BLaER1 treated with 17β-estradiol and CSF1 and Interleukin-3, amounts not matched to agents 10 nM and 100 nM (cell line): ENCODE results near the gene EPC2.
"Not testable (repeated sequence)": the region's sequence is repeated elsewhere in the genome, so short reads cannot be mapped to it uniquely, and the experiment has no call there.

Source experiments
- H3K27ac ChIP-seq, 11 experiments: shearing (Covaris generic); formaldehyde crosslinking; 2 replicates each; pipeline ENCODE4 v1.8.1; 2022
- H3K27me3 ChIP-seq, 11 experiments: shearing (Covaris generic); formaldehyde crosslinking; 2 replicates each; pipeline ENCODE4 v1.8.1; 2022
- H3K36me3 ChIP-seq, 11 experiments: shearing (Covaris generic); formaldehyde crosslinking; 2 replicates each; pipeline ENCODE4 v1.8.1; 2022
- H3K4me1 ChIP-seq, 10 experiments: shearing (Covaris generic); formaldehyde crosslinking; 2 replicates each; pipeline ENCODE4 v1.8.1; 2022
- H3K4me2 ChIP-seq, 11 experiments: shearing (Covaris generic); formaldehyde crosslinking; 2 replicates each; pipeline ENCODE4 v1.8.1; 2022
- H3K4me3 ChIP-seq, 10 experiments: shearing (Covaris generic); formaldehyde crosslinking; 2 replicates each; pipeline ENCODE4 v1.8.1; 2022
- H3K9ac ChIP-seq, 11 experiments: shearing (Covaris generic); formaldehyde crosslinking; 2 replicates each; pipeline ENCODE4 v1.8.1; 2022
- H3K9me3 ChIP-seq, 11 experiments: shearing (Covaris generic); formaldehyde crosslinking; replicated peaks in 1 of 11; 2 replicates each; pipeline ENCODE4 v1.8.1; 2022
- H4K20me1 ChIP-seq, 11 experiments: shearing (Covaris generic); formaldehyde crosslinking; 2 replicates each; pipeline ENCODE4 v1.8.1; 2022
- Cebpa-rat ChIP-seq, 11 experiments: shearing (Covaris generic); IDR thresholded peaks; 2 replicates each; pipeline ENCODE4 v1.8.1; 2022

EPC2 gene

DNA sequence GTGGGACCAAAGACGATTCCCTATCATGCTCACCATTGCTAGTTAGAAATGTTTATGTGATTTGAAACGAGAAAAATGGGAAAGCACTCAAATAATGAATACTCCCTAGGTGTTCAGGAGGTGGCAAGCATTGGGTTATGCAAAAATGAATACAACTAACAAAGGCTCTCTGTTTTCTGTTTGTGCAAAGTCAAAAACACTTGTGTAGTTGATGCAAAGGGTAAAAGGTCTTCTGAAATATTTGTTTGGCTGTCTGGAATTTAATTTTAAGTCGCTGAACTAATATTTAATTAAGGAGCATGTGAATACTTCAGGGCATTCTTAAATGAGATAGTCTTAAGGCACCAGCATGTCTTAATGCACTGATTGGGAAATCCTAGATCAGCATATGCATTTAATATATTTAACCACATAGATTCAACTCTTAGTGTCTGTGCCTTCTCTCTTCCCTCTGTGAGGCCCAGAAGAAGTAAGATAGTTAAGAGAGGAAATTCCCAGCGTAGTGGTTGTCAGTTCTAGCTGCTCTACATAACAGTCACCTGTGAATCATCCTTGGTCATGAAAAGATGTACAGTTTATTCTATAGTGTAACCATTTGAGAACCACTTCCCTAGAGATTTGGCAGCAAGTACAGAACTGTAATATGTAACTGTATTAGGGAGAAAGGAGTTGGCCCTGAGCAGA is 111.9 kb downstream of the EPC2 start:
- H3K27ac ChIP-seq: no peak overlapping the region
- TF ChIP-seq Cebpa-rat (IDR thresholded peaks at IDR 0.05): no peak
- peaks cover 0 to 40% (median 7%) of the 10 kb centered on the region in 11 experiments; a peak in 7 of 22 replicates for H4K20me1 ChIP-seq
- no peak overlapping the region for H3K4me2 ChIP-seq
- no peaks in the 10 kb centered on the region for H3K27me3 ChIP-seq
- H3K9ac ChIP-seq: no peak overlapping the region
- no peaks in the 10 kb centered on the region for H3K9me3 ChIP-seq
- no peaks in the 10 kb centered on the region for H3K4me1 ChIP-seq
- no peak overlapping the region for H3K4me3 ChIP-seq
- peaks cover 29 to 83% (median 57%) of the 10 kb centered on the region in 11 experiments for H3K36me3 ChIP-seq

DNA sequence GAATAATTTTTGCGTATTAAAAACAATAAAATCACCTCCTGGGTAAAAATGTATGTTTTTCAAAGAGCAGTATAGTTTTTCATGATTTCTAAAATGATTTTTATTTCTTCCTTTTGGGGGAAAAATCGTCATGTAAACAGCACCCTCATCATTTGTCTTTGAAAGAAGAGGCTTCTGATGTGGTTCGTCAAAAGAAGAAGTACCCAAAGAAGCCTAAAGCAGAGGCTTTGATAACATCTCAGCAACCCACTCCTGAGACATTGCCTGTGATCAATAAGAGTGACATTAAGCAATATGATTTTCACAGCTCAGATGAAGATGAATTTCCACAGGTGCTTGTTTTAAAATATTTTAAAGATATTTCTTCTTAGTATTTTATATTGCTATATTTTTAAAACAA is 120.3 kb downstream of the EPC2 start:
- Histone ChIP-seq H3K36me3 (peaks cover 37 to 68% (median 44%) of the 10 kb centered on the region in 11 experiments), H3K27me3 (no peaks in the 10 kb centered on the region), H3K4me1 (peaks cover 0 to 21% (median 4%) of the 10 kb centered on the region in 10 experiments; a peak in 9 of 20 replicates), H3K9me3 (no peaks in the 10 kb centered on the region), H4K20me1 (peaks cover 0 to 41% (median 6%) of the 10 kb centered on the region in 11 experiments; a peak in 8 of 22 replicates), H3K4me3 (no peak overlapping the region), H3K4me2 (no peak overlapping the region), H3K9ac (no peak overlapping the region), H3K27ac (no peak overlapping the region)
- TF ChIP-seq Cebpa-rat (IDR thresholded peaks at IDR 0.05): no peak

DNA sequence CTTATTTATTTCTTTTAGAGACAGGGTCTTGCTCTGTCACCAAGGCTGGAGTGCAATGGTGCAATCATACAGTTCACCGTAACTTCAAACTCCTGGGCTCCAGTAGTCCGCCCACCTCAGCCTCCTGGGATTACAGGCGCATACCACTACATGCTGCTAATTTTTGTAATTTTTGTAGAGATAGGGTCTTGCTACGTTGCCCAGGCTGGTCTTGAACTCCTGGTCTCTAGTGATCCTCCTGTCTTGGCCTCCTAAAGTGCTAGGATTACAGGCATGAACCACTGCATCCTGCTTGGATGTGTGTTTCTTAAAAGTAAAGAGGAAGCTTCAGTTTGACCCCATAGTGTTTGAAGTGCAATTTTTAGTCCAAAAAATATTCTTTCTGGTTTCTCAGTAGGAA is 125.5 kb downstream of the EPC2 start:
- H3K4me3 ChIP-seq: no peak overlapping the region
- no peak for TF ChIP-seq Cebpa-rat (IDR thresholded peaks at IDR 0.05)

DNA sequence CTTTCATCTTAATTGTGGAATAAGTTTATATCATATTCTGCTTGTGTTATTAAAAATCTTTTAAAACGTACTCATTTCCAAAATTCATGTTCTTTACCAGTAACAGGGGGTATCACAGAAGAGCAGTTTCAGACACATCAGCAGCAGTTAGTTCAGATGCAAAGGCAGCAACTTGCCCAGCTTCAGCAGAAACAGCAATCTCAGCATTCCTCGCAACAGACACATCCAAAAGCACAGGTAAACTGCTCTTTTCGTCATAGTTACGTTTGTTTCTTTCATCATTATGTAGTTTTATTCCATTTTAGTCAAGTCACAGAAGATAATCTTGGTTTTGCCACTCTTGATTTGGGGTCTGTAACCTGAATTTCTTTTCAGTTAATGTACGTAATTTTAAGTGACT is 137.0 kb downstream of the EPC2 start:
- H3K9ac ChIP-seq: no peak overlapping the region
- H3K27ac ChIP-seq: no peak overlapping the region
- 0 out of 20 replicates have a peak, but pooled peaks cover 0 to 4% (median 0%) of the 10 kb centered on the region in 10 experiments for H3K4me1 ChIP-seq
- H3K4me2 ChIP-seq: no peak overlapping the region
- no peak for TF ChIP-seq Cebpa-rat (IDR thresholded peaks at IDR 0.05)
- H4K20me1 ChIP-seq: peaks cover 0 to 11% (median 0%) of the 10 kb centered on the region in 11 experiments; a peak in 4 of 22 replicates
- H3K4me3 ChIP-seq: no peak overlapping the region
- peaks cover 57 to 94% (median 78%) of the 10 kb centered on the region in 11 experiments for H3K36me3 ChIP-seq
- no peaks in the 10 kb centered on the region for H3K27me3 ChIP-seq
- no peaks in the 10 kb centered on the region for H3K9me3 ChIP-seq

More for the DNA sequence above, 125.5 kb downstream of the EPC2 start:
- Histone ChIP-seq H3K27me3 (no peaks in the 10 kb centered on the region), H3K4me2 (no peak overlapping the region), H3K9me3 (no peaks in the 10 kb centered on the region), H3K9ac (no peak overlapping the region), H3K4me1 (peaks cover 0 to 4% (median 0%) of the 10 kb centered on the region in 10 experiments; a peak in 3 of 20 replicates), H4K20me1 (peaks cover 0 to 6% (median 0%) of the 10 kb centered on the region in 11 experiments; a peak in 2 of 22 replicates), H3K36me3 (peaks cover 60 to 96% (median 71%) of the 10 kb centered on the region in 11 experiments), H3K27ac (no peak overlapping the region)

DNA sequence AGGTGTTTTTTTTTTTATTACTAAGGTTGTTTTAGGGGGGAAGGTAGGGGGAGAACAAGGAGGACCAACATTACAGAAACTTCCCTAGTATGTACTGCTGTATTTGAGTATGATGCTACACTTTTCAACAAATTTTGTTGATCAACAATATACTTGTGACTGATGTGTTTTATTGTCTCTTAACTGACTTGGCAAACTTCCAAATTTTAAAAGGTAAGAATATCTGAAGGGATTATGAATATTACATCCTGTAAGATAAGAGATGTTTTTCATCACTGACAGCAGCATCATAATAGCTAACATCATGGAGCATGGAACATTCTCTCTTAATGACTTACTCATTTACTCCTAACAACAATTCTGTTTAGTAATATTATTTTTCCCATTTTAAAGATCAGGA is 144.5 kb downstream of the EPC2 start:
- Histone ChIP-seq H4K20me1 (no peaks in the 10 kb centered on the region), H3K27me3 (no peaks in the 10 kb centered on the region), H3K9me3 (peaks cover 0 to 9% (median 3%) of the 10 kb centered on the region in 11 experiments; a peak in 5 of 22 replicates), H3K4me2 (no peak overlapping the region), H3K9ac (no peak overlapping the region), H3K4me1 (peaks cover 0 to 6% (median 0%) of the 10 kb centered on the region in 10 experiments; a peak in 4 of 20 replicates), H3K36me3 (peaks cover 33 to 62% (median 55%) of the 10 kb centered on the region in 11 experiments), H3K4me3 (no peak overlapping the region), H3K27ac (no peak overlapping the region)
- no peak for TF ChIP-seq Cebpa-rat (IDR thresholded peaks at IDR 0.05)

DNA sequence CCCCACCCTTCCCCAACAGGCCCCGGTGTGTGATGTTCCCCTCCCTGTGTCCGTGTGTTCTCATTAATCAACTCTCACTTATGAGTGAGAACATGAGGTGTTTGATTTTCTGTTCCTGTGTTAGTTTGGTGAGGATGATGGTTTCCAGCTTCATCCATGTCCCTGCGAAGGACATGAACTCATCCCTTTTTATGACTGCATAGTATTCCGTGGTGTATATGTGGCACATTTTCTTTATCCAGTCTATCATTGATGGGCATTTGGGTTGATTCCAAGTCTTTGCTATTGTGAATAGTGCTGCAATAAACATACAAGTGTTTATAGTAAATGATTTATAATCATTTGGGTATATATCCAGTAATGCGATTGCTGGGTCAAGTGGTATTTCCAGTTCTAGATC is 145.6 kb downstream of the EPC2 start:
- not testable (repeated sequence) for H3K4me2 ChIP-seq, H4K20me1 ChIP-seq, H3K4me1 ChIP-seq, H3K4me3 ChIP-seq, H3K27ac ChIP-seq, H3K9ac ChIP-seq, H3K27me3 ChIP-seq, H3K9me3 ChIP-seq
- peaks cover 22 to 51% (median 44%) of the 10 kb centered on the region in 11 experiments for H3K36me3 ChIP-seq

DNA sequence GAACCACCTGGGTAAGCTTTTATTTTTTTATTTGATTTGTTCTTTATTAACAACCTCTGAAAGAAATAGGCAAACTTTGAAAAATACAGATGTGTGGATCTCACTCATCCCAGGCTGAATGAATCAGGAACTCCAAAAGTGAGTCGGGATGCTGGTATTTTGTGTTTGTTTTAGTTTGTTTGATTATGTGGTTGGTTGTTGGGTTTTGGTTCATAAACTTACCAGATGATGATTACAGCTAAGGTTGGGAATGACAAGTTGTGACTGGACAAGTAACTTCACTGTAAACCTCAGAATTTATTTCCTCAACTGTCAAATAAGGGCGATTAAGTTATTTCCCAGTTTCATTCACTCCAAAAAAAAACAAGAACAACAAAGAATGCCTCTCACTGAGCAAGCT is 150.0 kb downstream of the EPC2 start:
- no peaks in the 10 kb centered on the region for H3K27me3 ChIP-seq
- H3K9me3 ChIP-seq: peaks cover 0 to 4% (median 3%) of the 10 kb centered on the region in 11 experiments; a peak in 5 of 22 replicates
- no peaks in the 10 kb centered on the region for H4K20me1 ChIP-seq
- no peak for TF ChIP-seq Cebpa-rat (IDR thresholded peaks at IDR 0.05)
- H3K9ac ChIP-seq: no peak overlapping the region
- H3K4me2 ChIP-seq: no peak overlapping the region
- peaks cover 3 to 8% (median 4%) of the 10 kb centered on the region in 11 experiments; a peak in 20 of 22 replicates for H3K36me3 ChIP-seq
- H3K4me3 ChIP-seq: no peak overlapping the region
- peaks cover 0 to 7% (median 1%) of the 10 kb centered on the region in 10 experiments; a peak in 5 of 20 replicates for H3K4me1 ChIP-seq
- H3K27ac ChIP-seq: no peak overlapping the region

DNA sequence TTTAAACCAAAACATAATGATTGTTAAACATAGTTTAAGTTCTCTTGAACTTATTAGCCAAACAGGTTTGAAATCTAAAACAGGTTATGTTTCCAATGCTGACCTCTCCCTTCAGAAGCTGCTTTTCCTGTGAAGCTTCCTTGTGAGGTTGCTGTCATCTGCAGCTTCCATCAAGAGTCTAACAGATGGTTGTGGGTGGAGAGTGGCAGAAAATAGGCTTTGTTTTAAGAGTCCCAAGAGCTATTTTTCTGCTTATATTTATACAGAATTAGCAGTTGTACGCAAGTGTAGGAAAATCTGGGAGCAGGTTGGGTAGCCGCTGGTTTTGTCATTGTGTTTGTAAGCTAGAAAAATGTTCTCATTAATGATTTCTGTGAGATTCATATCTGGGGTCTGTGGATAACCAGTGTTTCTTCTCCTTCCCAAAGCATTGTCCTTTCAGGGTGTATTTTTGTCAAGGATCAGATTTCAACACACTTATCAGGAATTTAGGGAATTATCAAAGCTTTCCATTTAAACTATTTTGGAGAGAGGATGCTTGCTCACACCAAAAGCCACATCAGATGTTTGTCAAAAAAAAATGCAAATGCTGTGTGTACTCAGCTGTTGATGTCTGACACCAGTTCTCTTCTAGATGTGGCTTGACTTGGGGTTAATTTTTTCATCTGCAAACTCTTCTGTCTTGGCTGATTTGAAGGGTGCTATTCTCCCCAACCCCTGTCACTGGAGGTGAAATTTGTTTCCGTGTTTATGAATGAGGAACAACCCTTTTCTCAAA is 152.4 kb downstream of the EPC2 start:
- Histone ChIP-seq H4K20me1 (no peaks in the 10 kb centered on the region), H3K27me3 (no peaks in the 10 kb centered on the region), H3K27ac (no peak overlapping the region), H3K4me3 (no peak overlapping the region), H3K9ac (no peak overlapping the region), H3K9me3 (no peaks in the 10 kb centered on the region), H3K4me1 (peaks cover 0 to 7% (median 1%) of the 10 kb centered on the region in 10 experiments; a peak in 5 of 20 replicates), H3K36me3 (no peaks in the 10 kb centered on the region), H3K4me2 (no peak overlapping the region)
- TF ChIP-seq Cebpa-rat (IDR thresholded peaks at IDR 0.05): no peak

DNA sequence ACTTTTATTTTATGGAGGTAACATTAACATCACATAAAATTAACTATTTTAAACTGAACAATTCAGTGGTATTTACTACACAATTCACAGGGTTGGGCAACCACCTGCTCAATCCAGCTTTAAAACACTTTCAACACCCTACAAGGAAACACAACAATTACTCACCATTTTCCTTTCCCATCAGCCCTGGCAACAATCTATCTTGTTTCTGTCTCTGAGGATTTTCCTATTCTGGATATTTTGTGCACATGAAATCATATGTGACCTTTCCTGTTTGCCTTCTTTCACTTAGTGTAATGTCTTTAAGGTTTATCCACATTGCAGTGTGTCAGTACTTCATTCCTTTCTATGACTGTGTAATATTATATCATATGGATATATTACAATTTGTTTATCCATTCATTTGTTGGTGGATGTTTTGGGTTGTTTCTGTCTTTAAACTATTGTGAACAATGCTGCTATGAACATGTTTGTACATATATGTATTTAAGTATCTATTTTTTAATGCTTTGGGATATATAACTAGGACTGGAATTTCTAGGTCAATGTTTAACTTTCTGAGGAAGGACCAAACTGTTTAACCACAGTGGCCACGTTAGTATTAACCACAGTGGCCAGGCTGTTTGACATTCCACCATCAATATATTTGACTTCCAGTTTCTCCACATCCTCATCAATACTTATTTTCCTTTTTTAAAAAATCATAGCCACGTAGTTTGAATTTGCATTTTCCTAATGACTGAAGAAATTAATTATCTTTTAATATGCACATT is 158.1 kb downstream of the EPC2 start:
- TF ChIP-seq Cebpa-rat (IDR thresholded peaks at IDR 0.05): no peak
- no peak overlapping the region for H3K4me2 ChIP-seq
- peaks cover 13 to 28% (median 17%) of the 10 kb centered on the region in 11 experiments; a peak in 19 of 22 replicates for H3K9me3 ChIP-seq

More for the DNA sequence above, 158.1 kb downstream of the EPC2 start:
- H3K36me3 ChIP-seq: no peaks in the 10 kb centered on the region
- H3K4me3 ChIP-seq: no peak overlapping the region
- H3K9ac ChIP-seq: no peak overlapping the region
- no peaks in the 10 kb centered on the region for H3K4me1 ChIP-seq
- no peaks in the 10 kb centered on the region for H3K27me3 ChIP-seq
- H3K27ac ChIP-seq: no peak overlapping the region
- no peaks in the 10 kb centered on the region for H4K20me1 ChIP-seq
